Panc1 (cell line): ENCODE data around the gene PGA3. TPM values are rescaled to one million over a fixed set of nuclear protein-coding genes. Genes with fewer than 3 reads are reported as not detected.
A peak's percentile ranks its signal among the peaks of the same experiment; 100 is the strongest.

Experiments
- ATAC-seq: fragments of 200-7000 bp; cut with Tn5 transposase; 2 replicates; pipeline ENCODE4 v1.9.1; 2020; ENCODE audit warnings: mild to moderate bottlenecking, moderate library complexity
- BruUV-seq: library from RNA; stranded (reverse); fragments of 400-500 nt; replicated peaks from 2 replicates; lab custom pipeline; 2021; lab: Mats Ljungman, UMichigan
- CTCF ChIA-PET: fragments of 300-600 bp; sonication (Branson Sonifier 250); formaldehyde crosslinking; loops from one replicate; lab custom pipeline; 2022; ENCODE audit warnings: antibody characterized with exemption; lab: Charles Lee
- POLR2A ChIA-PET: fragments of 300-600 bp; sonication (Branson Sonifier 250); formaldehyde crosslinking; loops from one replicate; lab custom pipeline; 2022; ENCODE audit warnings: antibody characterized with exemption; lab: Charles Lee
- DNase-seq: peaks from one replicate; pipeline ENCODE4 v3.0.0-alpha.2; 2010; ENCODE audit warnings: low read depth, low spot score
- H3K27ac ChIP-seq: 2 replicates; pipeline ENCODE4 v1.5.1; 2011; ENCODE audit warnings: mild to moderate bottlenecking, low read length, inconsistent platforms
- H3K27me3 ChIP-seq: fragments of 200-500 bp; sonication (Bioruptor generic); 2 replicates; pipeline ENCODE4 v1.6.0; 2014; ENCODE audit warnings: low read length, inconsistent platforms; ENCODE audit not compliant: control insufficient read depth, insufficient read depth
- H3K36me3 ChIP-seq: fragments of 200-500 bp; sonication (Bioruptor generic); 2 replicates; pipeline ENCODE4 v1.5.1; 2014; ENCODE audit warnings: inconsistent platforms, mild to moderate bottlenecking, low read length, moderate library complexity; ENCODE audit not compliant: control insufficient read depth, insufficient read depth
- H3K4me1 ChIP-seq: 2 replicates; pipeline ENCODE4 v1.5.1; 2011; ENCODE audit warnings: inconsistent platforms, mild to moderate bottlenecking, low read length, moderate library complexity; ENCODE audit not compliant: control insufficient read depth, insufficient read depth
- H3K4me3 ChIP-seq, 2 experiments: 2 replicates each; pipeline ENCODE4 v1.5.1; 2011 to 2012; ENCODE audit warnings: low read depth in 2 of 2, low read length in 2 of 2, mild to moderate bottlenecking in 2 of 2, inconsistent platforms in 1 of 2, moderate library complexity in 1 of 2
- H3K9me3 ChIP-seq: fragments of 200-500 bp; sonication (Bioruptor generic); 2 replicates; pipeline ENCODE4 v1.5.1; 2014; ENCODE audit warnings: low read depth, mild to moderate bottlenecking, inconsistent platforms, low read length, moderate library complexity; ENCODE audit not compliant: control insufficient read depth, insufficient read depth
- CTCF ChIP-seq: fragments of 450-650 bp; IDR thresholded peaks from 2 replicates; pipeline ENCODE4 v1.5.1; 2017; ENCODE audit warnings: mild to moderate bottlenecking
- POLR2AphosphoS5 ChIP-seq: IDR thresholded peaks from 2 replicates; pipeline ENCODE4 v1.6.1; 2012; ENCODE audit warnings: mild to moderate bottlenecking, low read depth, low read length, moderate library complexity
- REST ChIP-seq, 2 experiments: IDR thresholded peaks; 2 replicates each; pipeline ENCODE4 v1.6.1; 2011 to 2012; ENCODE audit warnings: low read depth in 2 of 2, control low read depth in 1 of 2, low read length in 1 of 2, mild to moderate bottlenecking in 1 of 2, moderate library complexity in 1 of 2; ENCODE audit not compliant: insufficient read depth in 1 of 2
- SIN3A ChIP-seq: IDR thresholded peaks from 2 replicates; pipeline ENCODE4 v1.6.1; 2012; ENCODE audit warnings: low read depth, mild to moderate bottlenecking, low read length, moderate library complexity, borderline replicate concordance; ENCODE audit not compliant: insufficient read depth
- TCF7L2 ChIP-seq: IDR thresholded peaks from 2 replicates; pipeline ENCODE4 v1.6.1; 2011; ENCODE audit warnings: mild to moderate bottlenecking, low read depth, low read length, inconsistent platforms
- in situ Hi-C: cut with HindIII; loops from 2 replicates; pipeline ENCODE4 v1.10.0; 2016; ENCODE audit warnings: low sequenced_read_pairs, low pct_unique_long_range_greater_than_20kb
- intact Hi-C: fragments of 100-400 bp; cut with micrococcal nuclease; formaldehyde crosslinking; loops from one replicate; pipeline ENCODE4 v1.10.0; 2022; ENCODE audit not compliant: unreplicated experiment
- total RNA-seq: library from RNA; stranded (reverse); gene quantifications from one replicate; pipeline ENCODE4 v1.2.1, GENCODE V29; 2021; ENCODE audit not compliant: unreplicated experiment

Gene PGA3
- total RNA-seq, 1 experiment from 2014 or later = not detected

- H3K4me1 ChIP-seq = peaks cover 39% of the 10 kb centered on the region
- no peak for TF ChIP-seq CTCF
- TF ChIP-seq POLR2AphosphoS5 = no peak
- TF ChIP-seq SIN3A = no peak
- CTCF ChIA-PET = no interaction called here
Measured at GRCh38 chr11:61155741-61156140, 47.6 kb upstream of the PGA3 start.

GRCh38 chr11:61157743-61158142 is 45.6 kb upstream of the PGA3 start:
- in situ Hi-C loops = no loop called here
- intact Hi-C loops = no loop called here
- peaks cover 41% of the 10 kb centered on the region for H3K4me1 ChIP-seq
- H3K4me3 ChIP-seq = no peak overlapping the region
- no peaks in the 10 kb centered on the region for H3K27me3 ChIP-seq
- DNase-seq (no peak), ATAC-seq (no peak)
- peak overlapping the region; percentile 8; the same call in 1 of the 2 replicates for H3K27ac ChIP-seq
- BruUV-seq = no TSS peak
- peaks cover 14% of the 10 kb centered on the region; the same call in 1 of the 2 replicates for H3K9me3 ChIP-seq
- no peaks in the 10 kb centered on the region; the same call in 1 of the 2 replicates for H3K36me3 ChIP-seq
- TF ChIP-seq CTCF = no peak
- TF ChIP-seq POLR2AphosphoS5 = no peak
- no peak for TF ChIP-seq SIN3A
- TF ChIP-seq TCF7L2 = no peak
- TF ChIP-seq REST (IDR thresholded peaks at IDR 0.05; ENCODE audit: insufficient read depth in 1 of 2, low read depth in 2 of 2, low read length in 1 of 2) = no peak
- POLR2A ChIA-PET = no interaction called here
- CTCF ChIA-PET = no interaction called here

More at GRCh38 chr11:61155741-61156140, 47.6 kb upstream of the PGA3 start:
- in situ Hi-C loops (no loop called here), intact Hi-C loops (no loop called here)
- ATAC-seq = no peak
- no peak overlapping the region for H3K27ac ChIP-seq
- H3K9me3 ChIP-seq = peaks cover 14% of the 10 kb centered on the region; the same call in 1 of the 2 replicates
- no peak for DNase-seq
- H3K4me3 ChIP-seq = no peak overlapping the region
- no peaks in the 10 kb centered on the region for H3K27me3 ChIP-seq
- POLR2A ChIA-PET = no interaction called here
- no TSS peak for BruUV-seq
- H3K36me3 ChIP-seq = no peaks in the 10 kb centered on the region
